ENCODE measurements around the gene AGBL2.

DNA sequence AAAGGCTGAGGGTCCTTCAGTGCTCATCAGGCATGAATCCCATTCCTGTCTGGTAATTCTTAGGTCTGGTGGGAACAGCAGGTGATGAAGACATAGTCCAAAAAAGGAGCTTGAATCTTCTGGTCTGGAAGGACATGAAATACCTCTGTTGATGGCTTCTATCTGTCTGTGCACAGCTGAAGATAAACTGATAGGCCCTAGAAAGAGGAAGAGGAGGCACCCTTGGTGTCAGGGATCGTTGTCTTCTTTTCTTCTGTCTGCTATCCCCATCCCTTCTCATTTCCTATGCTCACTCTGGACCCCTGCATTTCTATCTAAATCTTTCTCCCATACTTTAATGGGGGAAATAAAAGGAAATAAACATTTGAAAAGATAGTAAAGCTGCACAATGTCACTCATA, 9.4 kb downstream of the AGBL2 start:
- TF ChIP-seq, protein P1, sequence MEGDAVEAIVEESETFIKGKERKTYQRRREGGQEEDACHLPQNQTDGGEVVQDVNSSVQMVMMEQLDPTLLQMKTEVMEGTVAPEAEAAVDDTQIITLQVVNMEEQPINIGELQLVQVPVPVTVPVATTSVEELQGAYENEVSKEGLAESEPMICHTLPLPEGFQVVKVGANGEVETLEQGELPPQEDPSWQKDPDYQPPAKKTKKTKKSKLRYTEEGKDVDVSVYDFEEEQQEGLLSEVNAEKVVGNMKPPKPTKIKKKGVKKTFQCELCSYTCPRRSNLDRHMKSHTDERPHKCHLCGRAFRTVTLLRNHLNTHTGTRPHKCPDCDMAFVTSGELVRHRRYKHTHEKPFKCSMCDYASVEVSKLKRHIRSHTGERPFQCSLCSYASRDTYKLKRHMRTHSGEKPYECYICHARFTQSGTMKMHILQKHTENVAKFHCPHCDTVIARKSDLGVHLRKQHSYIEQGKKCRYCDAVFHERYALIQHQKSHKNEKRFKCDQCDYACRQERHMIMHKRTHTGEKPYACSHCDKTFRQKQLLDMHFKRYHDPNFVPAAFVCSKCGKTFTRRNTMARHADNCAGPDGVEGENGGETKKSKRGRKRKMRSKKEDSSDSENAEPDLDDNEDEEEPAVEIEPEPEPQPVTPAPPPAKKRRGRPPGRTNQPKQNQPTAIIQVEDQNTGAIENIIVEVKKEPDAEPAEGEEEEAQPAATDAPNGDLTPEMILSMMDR (IDR thresholded peaks at IDR 0.05; ENCODE audit: poor library complexity, severe bottlenecking), result no peak
- TF ChIP-seq EP300 (conservative IDR thresholded peaks at IDR 0.05; ENCODE audit: poor library complexity, severe bottlenecking) (no peak), EZH2 (IDR thresholded peaks at IDR 0.05; ENCODE audit: borderline replicate concordance, insufficient read depth, low read length, poor library complexity, severe bottlenecking) (no peak), POLR2AphosphoS5 (IDR thresholded peaks at IDR 0.05) (no peak), RAD21 (conservative IDR thresholded peaks at IDR 0.05) (no peak), TAF1 (IDR thresholded peaks at IDR 0.05; ENCODE audit: low read depth) (no peak)
- TF ChIP-seq, protein P2, sequence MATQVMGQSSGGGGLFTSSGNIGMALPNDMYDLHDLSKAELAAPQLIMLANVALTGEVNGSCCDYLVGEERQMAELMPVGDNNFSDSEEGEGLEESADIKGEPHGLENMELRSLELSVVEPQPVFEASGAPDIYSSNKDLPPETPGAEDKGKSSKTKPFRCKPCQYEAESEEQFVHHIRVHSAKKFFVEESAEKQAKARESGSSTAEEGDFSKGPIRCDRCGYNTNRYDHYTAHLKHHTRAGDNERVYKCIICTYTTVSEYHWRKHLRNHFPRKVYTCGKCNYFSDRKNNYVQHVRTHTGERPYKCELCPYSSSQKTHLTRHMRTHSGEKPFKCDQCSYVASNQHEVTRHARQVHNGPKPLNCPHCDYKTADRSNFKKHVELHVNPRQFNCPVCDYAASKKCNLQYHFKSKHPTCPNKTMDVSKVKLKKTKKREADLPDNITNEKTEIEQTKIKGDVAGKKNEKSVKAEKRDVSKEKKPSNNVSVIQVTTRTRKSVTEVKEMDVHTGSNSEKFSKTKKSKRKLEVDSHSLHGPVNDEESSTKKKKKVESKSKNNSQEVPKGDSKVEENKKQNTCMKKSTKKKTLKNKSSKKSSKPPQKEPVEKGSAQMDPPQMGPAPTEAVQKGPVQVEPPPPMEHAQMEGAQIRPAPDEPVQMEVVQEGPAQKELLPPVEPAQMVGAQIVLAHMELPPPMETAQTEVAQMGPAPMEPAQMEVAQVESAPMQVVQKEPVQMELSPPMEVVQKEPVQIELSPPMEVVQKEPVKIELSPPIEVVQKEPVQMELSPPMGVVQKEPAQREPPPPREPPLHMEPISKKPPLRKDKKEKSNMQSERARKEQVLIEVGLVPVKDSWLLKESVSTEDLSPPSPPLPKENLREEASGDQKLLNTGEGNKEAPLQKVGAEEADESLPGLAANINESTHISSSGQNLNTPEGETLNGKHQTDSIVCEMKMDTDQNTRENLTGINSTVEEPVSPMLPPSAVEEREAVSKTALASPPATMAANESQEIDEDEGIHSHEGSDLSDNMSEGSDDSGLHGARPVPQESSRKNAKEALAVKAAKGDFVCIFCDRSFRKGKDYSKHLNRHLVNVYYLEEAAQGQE (IDR thresholded peaks at IDR 0.05; ENCODE audit: borderline replicate concordance), result no peak
